ENCODE measurements around the gene CXXC5.

- TF ChIP-seq CTCF (IDR thresholded peaks at IDR 0.05), result no peak
- TF ChIP-seq POLR2A (IDR thresholded peaks at IDR 0.05), result no peak
These were observed 33.3 kb downstream of the CXXC5 start for GRCh38 chr5:139681466-139681865.
